GM23338 (cell line): Measurements from ENCODE around the gene TCEAL3. TPM values are rescaled to one million over a fixed set of nuclear protein-coding genes. Genes with fewer than 3 reads are reported as not detected.

Experiments used
- ATAC-seq: fragments of 200-7000 bp; cut with Tn5 transposase; 3 replicates; pipeline ENCODE4 v1.9.1; 2020
- DNase-seq: peaks from one replicate; pipeline ENCODE4 v3.0.0-alpha.2; 2015; ENCODE audit warnings: low spot score
- H2AFZ ChIP-seq: fragments of 200-600 bp; sonication (generic); 2 replicates; pipeline ENCODE4 v1.8.0; 2016; ENCODE audit warnings: antibody characterized with exemption, mild to moderate bottlenecking, moderate library complexity
- H3F3A ChIP-seq: fragments of 200-600 bp; sonication (generic); replicated peaks from 2 replicates; pipeline ENCODE4 v1.8.0; 2017; ENCODE audit warnings: antibody characterized with exemption, mixed run types, low read depth
- H3K27ac ChIP-seq: fragments of 200-600 bp; sonication (generic); 2 replicates; pipeline ENCODE4 v1.6.1; 2016; ENCODE audit warnings: low read depth
- H3K27me3 ChIP-seq: fragments of 200-600 bp; sonication (generic); 2 replicates; pipeline ENCODE4 v1.8.0; 2016; ENCODE audit warnings: mild to moderate bottlenecking, mixed run types, moderate library complexity; ENCODE audit not compliant: insufficient read depth
- H3K36me3 ChIP-seq: fragments of 200-600 bp; sonication (generic); 2 replicates; pipeline ENCODE4 v1.8.0; 2016; ENCODE audit warnings: mild to moderate bottlenecking; ENCODE audit not compliant: insufficient read depth
- H3K4me1 ChIP-seq: fragments of 200-600 bp; sonication (generic); 2 replicates; pipeline ENCODE4 v1.8.0; 2016; ENCODE audit warnings: mild to moderate bottlenecking, moderate library complexity; ENCODE audit not compliant: insufficient read depth
- H3K4me2 ChIP-seq: fragments of 200-600 bp; sonication (generic); 2 replicates; pipeline ENCODE4 v1.7.1; 2017; ENCODE audit warnings: mixed run types
- H3K4me3 ChIP-seq: fragments of 200-600 bp; sonication (generic); 2 replicates; pipeline ENCODE4 v1.6.1; 2016; ENCODE audit warnings: mixed run types
- H3K79me2 ChIP-seq: fragments of 200-600 bp; sonication (generic); replicated peaks from 2 replicates; pipeline ENCODE4 v1.8.0; 2017; ENCODE audit warnings: mild to moderate bottlenecking; ENCODE audit not compliant: insufficient read depth
- H3K9me2 ChIP-seq: fragments of 200-600 bp; sonication (generic); 2 replicates; pipeline ENCODE4 v1.8.0; 2017; ENCODE audit not compliant: insufficient read depth
- H4K20me1 ChIP-seq: fragments of 200-600 bp; sonication (generic); replicated peaks from 2 replicates; pipeline ENCODE4 v1.8.0; 2017; ENCODE audit warnings: mild to moderate bottlenecking; ENCODE audit not compliant: insufficient read depth
- H3K27ac Mint-ChIP-seq: 2 replicates; pipeline ENCODE4 v1.8.0; 2020; ENCODE audit warnings: inconsistent platforms, mild to moderate bottlenecking, moderate library complexity, mixed read lengths
- H3K27me3 Mint-ChIP-seq: 3 replicates; pipeline ENCODE4 v1.8.0; 2022; ENCODE audit warnings: low read depth, mild to moderate bottlenecking, moderate library complexity, mixed read lengths, inconsistent platforms; ENCODE audit not compliant: insufficient read depth, poor library complexity
- H3K36me3 Mint-ChIP-seq: 3 replicates; pipeline ENCODE4 v1.8.0; 2021; ENCODE audit warnings: low read depth, mild to moderate bottlenecking, inconsistent platforms, moderate library complexity, mixed read lengths
- H3K4me1 Mint-ChIP-seq: 3 replicates; pipeline ENCODE4 v1.8.0; 2020; ENCODE audit warnings: mild to moderate bottlenecking, inconsistent platforms, mixed read lengths
- H3K4me3 Mint-ChIP-seq: 3 replicates; pipeline ENCODE4 v1.8.0; 2021; ENCODE audit warnings: moderate library complexity, mild to moderate bottlenecking, inconsistent platforms, mixed read lengths
- H3K9me3 Mint-ChIP-seq: 3 replicates; pipeline ENCODE4 v1.8.0; 2020; ENCODE audit warnings: moderate library complexity, mild to moderate bottlenecking, inconsistent platforms, mixed read lengths
- CREB1 ChIP-seq: fragments of 250-450 bp; sonication (Bioruptor Pico); IDR thresholded peaks from 2 replicates; pipeline ENCODE4 v1.5.0; 2020; ENCODE audit warnings: low read depth, mild to moderate bottlenecking, moderate library complexity
- EZH2 ChIP-seq: fragments of 200-600 bp; sonication (generic); IDR thresholded peaks from one replicate; pipeline ENCODE4 v1.8.0; 2017; ENCODE audit warnings: antibody characterized with exemption, mild to moderate bottlenecking, low read depth; ENCODE audit not compliant: unreplicated experiment
- EZH2phosphoT487 ChIP-seq: fragments of 200-600 bp; sonication (generic); IDR thresholded peaks from one replicate; pipeline ENCODE4 v1.8.1; 2018; ENCODE audit warnings: antibody characterized with exemption; ENCODE audit not compliant: unreplicated experiment
- JUNB ChIP-seq: IDR thresholded peaks from one replicate; pipeline ENCODE4 v1.6.1; 2016; ENCODE audit warnings: antibody characterized with exemption; ENCODE audit not compliant: unreplicated experiment
- NANOG ChIP-seq: IDR thresholded peaks from 2 replicates; pipeline ENCODE4 v1.6.1; 2016; ENCODE audit warnings: antibody characterized with exemption, borderline replicate concordance
- POLR2AphosphoS5 ChIP-seq: IDR thresholded peaks from 2 replicates; pipeline ENCODE4 v1.6.1; 2016; ENCODE audit warnings: antibody characterized with exemption, low read depth
- STAT1 ChIP-seq: IDR thresholded peaks from one replicate; pipeline ENCODE4 v1.6.1; 2016; ENCODE audit warnings: antibody characterized with exemption; ENCODE audit not compliant: unreplicated experiment
- ZNF114 ChIP-seq: fragments of 250-450 bp; sonication (Bioruptor Pico); IDR thresholded peaks from 2 replicates; pipeline ENCODE4 v1.5.0; 2020; ENCODE audit warnings: mild to moderate bottlenecking, moderate library complexity
- ZNF331 ChIP-seq: fragments of 250-450 bp; sonication (Bioruptor Pico); IDR thresholded peaks from 2 replicates; pipeline ENCODE4 v1.5.0; 2020; ENCODE audit warnings: low read depth, mild to moderate bottlenecking, moderate library complexity
- polyA plus RNA-seq: library from polyadenylated mRNA; unstranded; fragments of >200 nt; fragmentation: Nextera tagmentation; extraction: Ambion mirVana; gene quantifications from 2 replicates; pipeline ENCODE4 v1.2.1, GENCODE V29; 2016
- total RNA-seq: library from RNA; depleted of rRNA; stranded (reverse); fragments of >200 nt; shearing (Covaris generic); gene quantifications from 2 replicates; pipeline ENCODE4 v1.2.3, GENCODE V29; 2014
- TF ChIP-seq, protein P1 (sequence below), 2 experiments: fragments of 200-600 bp in 1 of 2; sonication (generic) in 1 of 2; conservative IDR thresholded peaks; 2 replicates each; pipeline versions ENCODE4 v1.5.1 to v1.6.1; 2016 to 2017; ENCODE audit warnings: antibody characterized with exemption in 2 of 2, low read depth in 2 of 2, mild to moderate bottlenecking in 2 of 2, moderate library complexity in 1 of 2
- TF ChIP-seq, protein P2 (sequence below): fragments of 250-450 bp; sonication (Bioruptor Pico); IDR thresholded peaks from 2 replicates; pipeline ENCODE4 v1.5.0; 2020; ENCODE audit warnings: mild to moderate bottlenecking, moderate library complexity
- TF ChIP-seq, protein P3 (sequence below): IDR thresholded peaks from one replicate; pipeline ENCODE4 v1.6.1; 2018; ENCODE audit warnings: antibody characterized with exemption; ENCODE audit not compliant: unreplicated experiment
- TF ChIP-seq, protein P4 (sequence below): IDR thresholded peaks from 2 replicates; pipeline ENCODE4 v1.6.1; 2016; ENCODE audit warnings: antibody characterized with exemption

Gene TCEAL3
- total and polyA plus RNA-seq, 2 experiments from 2014 or later: 5.2 to 31.1 TPM

DNA sequence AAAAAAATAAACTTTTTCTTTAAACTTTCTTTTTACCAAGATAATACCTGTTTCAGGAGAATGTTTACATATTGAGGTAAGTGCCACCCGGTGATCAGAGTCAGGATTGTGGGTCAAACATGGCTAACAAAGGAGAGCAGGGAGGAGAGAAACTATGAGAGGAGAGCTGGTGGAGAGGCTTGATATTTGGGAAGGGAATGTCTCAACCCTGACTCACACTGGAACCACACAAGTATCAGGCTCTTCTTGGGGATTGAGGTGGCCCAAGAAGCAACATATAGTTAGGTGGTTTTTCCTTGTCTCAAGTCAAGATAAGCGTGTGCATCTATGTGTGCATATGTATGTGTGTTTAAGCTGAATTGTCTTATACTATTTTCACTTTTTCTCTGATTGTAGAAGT is 27.7 kb downstream of the TCEAL3 start:
- DNase-seq: no peak
- Histone ChIP-seq H3K9me2 (no peaks in the 10 kb centered on the region), H2AFZ (no peak overlapping the region), H3K27ac (no peak overlapping the region), H3K79me2 (no peaks in the 10 kb centered on the region), H3K4me2 (no peak overlapping the region), H4K20me1 (no peaks in the 10 kb centered on the region), H3K36me3 (no peaks in the 10 kb centered on the region), H3K27me3 (no peaks in the 10 kb centered on the region), H3K4me3 (no peak overlapping the region), H3K4me1 (no peaks in the 10 kb centered on the region; the same call in 1 of the 2 replicates), H3F3A (no peaks in the 10 kb centered on the region)
- H3K27me3 Mint-ChIP-seq: no peaks in the 10 kb centered on the region
- no peaks in the 10 kb centered on the region for H3K9me3 Mint-ChIP-seq
- no peaks in the 10 kb centered on the region for H3K4me1 Mint-ChIP-seq
- H3K36me3 Mint-ChIP-seq: no peaks in the 10 kb centered on the region
- TF ChIP-seq JUNB: no peak
- TF ChIP-seq EZH2phosphoT487: no peak
- TF ChIP-seq, protein P1, sequence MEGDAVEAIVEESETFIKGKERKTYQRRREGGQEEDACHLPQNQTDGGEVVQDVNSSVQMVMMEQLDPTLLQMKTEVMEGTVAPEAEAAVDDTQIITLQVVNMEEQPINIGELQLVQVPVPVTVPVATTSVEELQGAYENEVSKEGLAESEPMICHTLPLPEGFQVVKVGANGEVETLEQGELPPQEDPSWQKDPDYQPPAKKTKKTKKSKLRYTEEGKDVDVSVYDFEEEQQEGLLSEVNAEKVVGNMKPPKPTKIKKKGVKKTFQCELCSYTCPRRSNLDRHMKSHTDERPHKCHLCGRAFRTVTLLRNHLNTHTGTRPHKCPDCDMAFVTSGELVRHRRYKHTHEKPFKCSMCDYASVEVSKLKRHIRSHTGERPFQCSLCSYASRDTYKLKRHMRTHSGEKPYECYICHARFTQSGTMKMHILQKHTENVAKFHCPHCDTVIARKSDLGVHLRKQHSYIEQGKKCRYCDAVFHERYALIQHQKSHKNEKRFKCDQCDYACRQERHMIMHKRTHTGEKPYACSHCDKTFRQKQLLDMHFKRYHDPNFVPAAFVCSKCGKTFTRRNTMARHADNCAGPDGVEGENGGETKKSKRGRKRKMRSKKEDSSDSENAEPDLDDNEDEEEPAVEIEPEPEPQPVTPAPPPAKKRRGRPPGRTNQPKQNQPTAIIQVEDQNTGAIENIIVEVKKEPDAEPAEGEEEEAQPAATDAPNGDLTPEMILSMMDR (conservative IDR thresholded peaks at IDR 0.05; ENCODE audit: low read depth in 2 of 2): no peak
- no peak for TF ChIP-seq ZNF114 (CRISPR knock-in tag)
- TF ChIP-seq STAT1: no peak
- TF ChIP-seq, protein P2, sequence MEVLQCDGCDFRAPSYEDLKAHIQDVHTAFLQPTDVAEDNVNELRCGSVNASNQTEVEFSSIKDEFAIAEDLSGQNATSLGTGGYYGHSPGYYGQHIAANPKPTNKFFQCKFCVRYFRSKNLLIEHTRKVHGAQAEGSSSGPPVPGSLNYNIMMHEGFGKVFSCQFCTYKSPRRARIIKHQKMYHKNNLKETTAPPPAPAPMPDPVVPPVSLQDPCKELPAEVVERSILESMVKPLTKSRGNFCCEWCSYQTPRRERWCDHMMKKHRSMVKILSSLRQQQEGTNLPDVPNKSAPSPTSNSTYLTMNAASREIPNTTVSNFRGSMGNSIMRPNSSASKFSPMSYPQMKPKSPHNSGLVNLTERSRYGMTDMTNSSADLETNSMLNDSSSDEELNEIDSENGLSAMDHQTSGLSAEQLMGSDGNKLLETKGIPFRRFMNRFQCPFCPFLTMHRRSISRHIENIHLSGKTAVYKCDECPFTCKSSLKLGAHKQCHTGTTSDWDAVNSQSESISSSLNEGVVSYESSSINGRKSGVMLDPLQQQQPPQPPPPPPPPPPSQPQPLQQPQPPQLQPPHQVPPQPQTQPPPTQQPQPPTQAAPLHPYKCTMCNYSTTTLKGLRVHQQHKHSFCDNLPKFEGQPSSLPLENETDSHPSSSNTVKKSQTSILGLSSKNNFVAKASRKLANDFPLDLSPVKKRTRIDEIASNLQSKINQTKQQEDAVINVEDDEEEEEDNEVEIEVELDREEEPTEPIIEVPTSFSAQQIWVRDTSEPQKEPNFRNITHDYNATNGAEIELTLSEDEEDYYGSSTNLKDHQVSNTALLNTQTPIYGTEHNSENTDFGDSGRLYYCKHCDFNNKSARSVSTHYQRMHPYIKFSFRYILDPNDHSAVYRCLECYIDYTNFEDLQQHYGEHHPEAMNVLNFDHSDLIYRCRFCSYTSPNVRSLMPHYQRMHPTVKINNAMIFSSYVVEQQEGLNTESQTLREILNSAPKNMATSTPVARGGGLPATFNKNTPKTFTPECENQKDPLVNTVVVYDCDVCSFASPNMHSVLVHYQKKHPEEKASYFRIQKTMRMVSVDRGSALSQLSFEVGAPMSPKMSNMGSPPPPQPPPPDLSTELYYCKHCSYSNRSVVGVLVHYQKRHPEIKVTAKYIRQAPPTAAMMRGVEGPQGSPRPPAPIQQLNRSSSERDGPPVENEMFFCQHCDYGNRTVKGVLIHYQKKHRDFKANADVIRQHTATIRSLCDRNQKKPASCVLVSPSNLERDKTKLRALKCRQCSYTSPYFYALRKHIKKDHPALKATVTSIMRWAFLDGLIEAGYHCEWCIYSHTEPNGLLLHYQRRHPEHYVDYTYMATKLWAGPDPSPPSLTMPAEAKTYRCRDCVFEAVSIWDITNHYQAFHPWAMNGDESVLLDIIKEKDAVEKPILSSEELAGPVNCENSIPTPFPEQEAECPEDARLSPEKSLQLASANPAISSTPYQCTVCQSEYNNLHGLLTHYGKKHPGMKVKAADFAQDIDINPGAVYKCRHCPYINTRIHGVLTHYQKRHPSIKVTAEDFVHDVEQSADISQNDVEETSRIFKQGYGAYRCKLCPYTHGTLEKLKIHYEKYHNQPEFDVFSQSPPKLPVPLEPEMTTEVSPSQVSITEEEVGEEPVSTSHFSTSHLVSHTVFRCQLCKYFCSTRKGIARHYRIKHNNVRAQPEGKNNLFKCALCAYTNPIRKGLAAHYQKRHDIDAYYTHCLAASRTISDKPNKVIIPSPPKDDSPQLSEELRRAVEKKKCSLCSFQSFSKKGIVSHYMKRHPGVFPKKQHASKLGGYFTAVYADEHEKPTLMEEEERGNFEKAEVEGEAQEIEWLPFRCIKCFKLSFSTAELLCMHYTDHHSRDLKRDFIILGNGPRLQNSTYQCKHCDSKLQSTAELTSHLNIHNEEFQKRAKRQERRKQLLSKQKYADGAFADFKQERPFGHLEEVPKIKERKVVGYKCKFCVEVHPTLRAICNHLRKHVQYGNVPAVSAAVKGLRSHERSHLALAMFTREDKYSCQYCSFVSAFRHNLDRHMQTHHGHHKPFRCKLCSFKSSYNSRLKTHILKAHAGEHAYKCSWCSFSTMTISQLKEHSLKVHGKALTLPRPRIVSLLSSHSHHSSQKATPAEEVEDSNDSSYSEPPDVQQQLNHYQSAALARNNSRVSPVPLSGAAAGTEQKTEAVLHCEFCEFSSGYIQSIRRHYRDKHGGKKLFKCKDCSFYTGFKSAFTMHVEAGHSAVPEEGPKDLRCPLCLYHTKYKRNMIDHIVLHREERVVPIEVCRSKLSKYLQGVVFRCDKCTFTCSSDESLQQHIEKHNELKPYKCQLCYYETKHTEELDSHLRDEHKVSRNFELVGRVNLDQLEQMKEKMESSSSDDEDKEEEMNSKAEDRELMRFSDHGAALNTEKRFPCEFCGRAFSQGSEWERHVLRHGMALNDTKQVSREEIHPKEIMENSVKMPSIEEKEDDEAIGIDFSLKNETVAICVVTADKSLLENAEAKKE (CRISPR knock-in tag): no peak
- TF ChIP-seq ZNF331 (CRISPR knock-in tag): no peak
- TF ChIP-seq CREB1 (CRISPR knock-in tag): no peak
- TF ChIP-seq NANOG: no peak
- no peak for TF ChIP-seq EZH2
- no peak for TF ChIP-seq POLR2AphosphoS5
- TF ChIP-seq, protein P3, sequence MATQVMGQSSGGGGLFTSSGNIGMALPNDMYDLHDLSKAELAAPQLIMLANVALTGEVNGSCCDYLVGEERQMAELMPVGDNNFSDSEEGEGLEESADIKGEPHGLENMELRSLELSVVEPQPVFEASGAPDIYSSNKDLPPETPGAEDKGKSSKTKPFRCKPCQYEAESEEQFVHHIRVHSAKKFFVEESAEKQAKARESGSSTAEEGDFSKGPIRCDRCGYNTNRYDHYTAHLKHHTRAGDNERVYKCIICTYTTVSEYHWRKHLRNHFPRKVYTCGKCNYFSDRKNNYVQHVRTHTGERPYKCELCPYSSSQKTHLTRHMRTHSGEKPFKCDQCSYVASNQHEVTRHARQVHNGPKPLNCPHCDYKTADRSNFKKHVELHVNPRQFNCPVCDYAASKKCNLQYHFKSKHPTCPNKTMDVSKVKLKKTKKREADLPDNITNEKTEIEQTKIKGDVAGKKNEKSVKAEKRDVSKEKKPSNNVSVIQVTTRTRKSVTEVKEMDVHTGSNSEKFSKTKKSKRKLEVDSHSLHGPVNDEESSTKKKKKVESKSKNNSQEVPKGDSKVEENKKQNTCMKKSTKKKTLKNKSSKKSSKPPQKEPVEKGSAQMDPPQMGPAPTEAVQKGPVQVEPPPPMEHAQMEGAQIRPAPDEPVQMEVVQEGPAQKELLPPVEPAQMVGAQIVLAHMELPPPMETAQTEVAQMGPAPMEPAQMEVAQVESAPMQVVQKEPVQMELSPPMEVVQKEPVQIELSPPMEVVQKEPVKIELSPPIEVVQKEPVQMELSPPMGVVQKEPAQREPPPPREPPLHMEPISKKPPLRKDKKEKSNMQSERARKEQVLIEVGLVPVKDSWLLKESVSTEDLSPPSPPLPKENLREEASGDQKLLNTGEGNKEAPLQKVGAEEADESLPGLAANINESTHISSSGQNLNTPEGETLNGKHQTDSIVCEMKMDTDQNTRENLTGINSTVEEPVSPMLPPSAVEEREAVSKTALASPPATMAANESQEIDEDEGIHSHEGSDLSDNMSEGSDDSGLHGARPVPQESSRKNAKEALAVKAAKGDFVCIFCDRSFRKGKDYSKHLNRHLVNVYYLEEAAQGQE: no peak
- TF ChIP-seq, protein P4, sequence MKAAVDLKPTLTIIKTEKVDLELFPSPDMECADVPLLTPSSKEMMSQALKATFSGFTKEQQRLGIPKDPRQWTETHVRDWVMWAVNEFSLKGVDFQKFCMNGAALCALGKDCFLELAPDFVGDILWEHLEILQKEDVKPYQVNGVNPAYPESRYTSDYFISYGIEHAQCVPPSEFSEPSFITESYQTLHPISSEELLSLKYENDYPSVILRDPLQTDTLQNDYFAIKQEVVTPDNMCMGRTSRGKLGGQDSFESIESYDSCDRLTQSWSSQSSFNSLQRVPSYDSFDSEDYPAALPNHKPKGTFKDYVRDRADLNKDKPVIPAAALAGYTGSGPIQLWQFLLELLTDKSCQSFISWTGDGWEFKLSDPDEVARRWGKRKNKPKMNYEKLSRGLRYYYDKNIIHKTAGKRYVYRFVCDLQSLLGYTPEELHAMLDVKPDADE: no peak
- no peak overlapping the region for H3K4me3 Mint-ChIP-seq
- no peak overlapping the region for H3K27ac Mint-ChIP-seq
- no peak for ATAC-seq
